H9 (cell line): ENCODE results near the gene NHERF1. TPM values are rescaled to one million over a fixed set of nuclear protein-coding genes. Genes with fewer than 3 reads are reported as not detected.

Experiments
- DNase-seq: peaks from one replicate; pipeline ENCODE4 v3.0.0-alpha.2; 2017
- H2AFZ ChIP-seq: one replicate; pipeline ENCODE4 v1.6.1; 2013; ENCODE audit warnings: mild to moderate bottlenecking, low read length, control low read depth, moderate library complexity
- H2AK5ac ChIP-seq: 2 replicates; pipeline ENCODE4 v1.6.1; 2013; ENCODE audit warnings: low read length, control low read depth, mixed read lengths; ENCODE audit not compliant: insufficient read length
- H2BK120ac ChIP-seq: one replicate; pipeline ENCODE4 v1.6.1; 2013; ENCODE audit warnings: low read depth, mild to moderate bottlenecking, low read length, control low read depth, inconsistent platforms; ENCODE audit not compliant: poor library complexity, severe bottlenecking
- H2BK12ac ChIP-seq: 2 replicates; pipeline ENCODE4 v1.6.1; 2013; ENCODE audit warnings: low read length, control low read depth, mixed read lengths, low read depth; ENCODE audit not compliant: insufficient read length
- H2BK15ac ChIP-seq: 2 replicates; pipeline ENCODE4 v1.6.1; 2013; ENCODE audit warnings: low read depth, low read length, control low read depth
- H2BK20ac ChIP-seq: one replicate; pipeline ENCODE4 v1.6.1; 2013; ENCODE audit warnings: low read depth, mild to moderate bottlenecking, low read length, control low read depth, inconsistent platforms; ENCODE audit not compliant: poor library complexity, severe bottlenecking
- H2BK5ac ChIP-seq: 2 replicates; pipeline ENCODE4 v1.6.1; 2013; ENCODE audit warnings: low read length, control low read depth, mixed read lengths; ENCODE audit not compliant: insufficient read length
- H3K14ac ChIP-seq: 2 replicates; pipeline ENCODE4 v1.6.1; 2013; ENCODE audit warnings: low read length, control low read depth; ENCODE audit not compliant: insufficient read depth
- H3K18ac ChIP-seq: 2 replicates; pipeline ENCODE4 v1.6.1; 2013; ENCODE audit warnings: low read depth, mild to moderate bottlenecking, mixed read lengths, low read length, control low read depth; ENCODE audit not compliant: insufficient read length
- H3K23ac ChIP-seq: 2 replicates; pipeline ENCODE4 v1.6.1; 2013; ENCODE audit warnings: low read length, control low read depth, mixed read lengths, low read depth; ENCODE audit not compliant: insufficient read length
- H3K23me2 ChIP-seq: 2 replicates; pipeline ENCODE4 v1.6.1; 2013; ENCODE audit warnings: low read depth, mild to moderate bottlenecking, mixed read lengths, low read length, control low read depth; ENCODE audit not compliant: insufficient read length, poor library complexity, severe bottlenecking
- H3K27ac ChIP-seq: 2 replicates; pipeline ENCODE4 v1.5.1; 2013; ENCODE audit warnings: low read length, control low read depth, mixed read lengths, low read depth; ENCODE audit not compliant: insufficient read length
- H3K27me3 ChIP-seq: 2 replicates; pipeline ENCODE4 v1.6.1; 2013; ENCODE audit warnings: low read length, control low read depth, inconsistent platforms; ENCODE audit not compliant: insufficient read depth
- H3K4ac ChIP-seq: 2 replicates; pipeline ENCODE4 v1.6.1; 2013; ENCODE audit warnings: low read depth, mild to moderate bottlenecking, control low read depth, inconsistent platforms, low read length, moderate library complexity
- H3K4me1 ChIP-seq: 2 replicates; pipeline ENCODE4 v1.6.1; 2013; ENCODE audit warnings: low read length, control low read depth, inconsistent platforms; ENCODE audit not compliant: insufficient read depth
- H3K4me2 ChIP-seq: 2 replicates; pipeline ENCODE4 v1.6.1; 2013; ENCODE audit warnings: low read length, control low read depth, mixed read lengths; ENCODE audit not compliant: insufficient read length, insufficient read depth
- H3K56ac ChIP-seq: 2 replicates; pipeline ENCODE4 v1.6.1; 2013; ENCODE audit warnings: low read depth, mild to moderate bottlenecking, mixed read lengths, low read length, control low read depth; ENCODE audit not compliant: insufficient read length
- H3K79me1 ChIP-seq: 2 replicates; pipeline ENCODE4 v1.6.1; 2013; ENCODE audit warnings: low read depth, mild to moderate bottlenecking, moderate library complexity, low read length, control low read depth, inconsistent platforms; ENCODE audit not compliant: insufficient read depth, poor library complexity, severe bottlenecking
- H3K79me2 ChIP-seq: 2 replicates; pipeline ENCODE4 v1.6.1; 2013; ENCODE audit warnings: low read length, control low read depth, inconsistent platforms; ENCODE audit not compliant: insufficient read depth
- H3K9ac ChIP-seq: 2 replicates; pipeline ENCODE4 v1.6.1; 2013; ENCODE audit warnings: low read length, control low read depth, mixed read lengths; ENCODE audit not compliant: insufficient read length; ENCODE audit errors: extremely low read depth
- H3K9me3 ChIP-seq: one replicate; pipeline ENCODE4 v1.6.1; 2013; ENCODE audit warnings: low read depth, low read length, inconsistent platforms; ENCODE audit not compliant: control insufficient read depth
- H3T11ph ChIP-seq: one replicate; pipeline ENCODE4 v1.6.1; 2013; ENCODE audit warnings: mild to moderate bottlenecking, low read length, control low read depth, inconsistent platforms
- H4K20me1 ChIP-seq: one replicate; pipeline ENCODE4 v1.6.1; 2013; ENCODE audit not compliant: control insufficient read depth, insufficient read length, insufficient read depth
- H4K5ac ChIP-seq: 2 replicates; pipeline ENCODE4 v1.6.1; 2013; ENCODE audit warnings: low read depth, mild to moderate bottlenecking, mixed read lengths, low read length, control low read depth; ENCODE audit not compliant: insufficient read length
- H4K8ac ChIP-seq: replicated peaks from 2 replicates; pipeline ENCODE4 v1.6.1; 2013; ENCODE audit warnings: low read length, control low read depth, mixed read lengths, low read depth; ENCODE audit not compliant: insufficient read length
- H4K91ac ChIP-seq: 2 replicates; pipeline ENCODE4 v1.6.1; 2013; ENCODE audit warnings: low read depth, mild to moderate bottlenecking, moderate library complexity, mixed read lengths, low read length, control low read depth; ENCODE audit not compliant: insufficient read length
- H3K27ac Mint-ChIP-seq, 3 experiments: 2 replicates in 2 of 3; 3 replicates in 1 of 3; pipeline ENCODE4 v1.8.0; 2020 to 2021; ENCODE audit warnings: mixed read lengths in 3 of 3, mild to moderate bottlenecking in 1 of 3, moderate library complexity in 1 of 3
- H3K27me3 Mint-ChIP-seq: 2 replicates; pipeline ENCODE4 v1.8.0; 2021; ENCODE audit warnings: low read depth, mild to moderate bottlenecking, moderate library complexity, mixed read lengths
- H3K36me3 Mint-ChIP-seq, 3 experiments: 2 replicates in 2 of 3; 3 replicates in 1 of 3; pipeline ENCODE4 v1.8.0; 2020 to 2021; ENCODE audit warnings: low read depth in 3 of 3, mixed read lengths in 3 of 3; ENCODE audit not compliant: insufficient read depth in 1 of 3
- H3K4me1 Mint-ChIP-seq, 2 experiments: 2 replicates each; pipeline ENCODE4 v1.8.0; 2020; ENCODE audit warnings: mixed read lengths in 2 of 2
- H3K4me3 Mint-ChIP-seq, 2 experiments: 2 replicates in 1 of 2; 3 replicates in 1 of 2; pipeline ENCODE4 v1.8.0; 2020 to 2021; ENCODE audit warnings: mild to moderate bottlenecking in 2 of 2, mixed read lengths in 2 of 2, moderate library complexity in 1 of 2
- H3K9me3 Mint-ChIP-seq, 2 experiments: 2 replicates in 1 of 2; 3 replicates in 1 of 2; pipeline ENCODE4 v1.8.0; 2020; ENCODE audit warnings: mild to moderate bottlenecking in 2 of 2, mixed read lengths in 2 of 2, moderate library complexity in 1 of 2
- CTCF ChIP-seq: fragments of 200-600 bp; sonication (generic); conservative IDR thresholded peaks from 3 replicates; pipeline ENCODE4 v1.8.0; 2021; ENCODE audit warnings: antibody characterized with exemption, mild to moderate bottlenecking
- WGBS: extraction: QIAGEN DNeasy Blood & Tissue Kit; methylation state at CpG from one replicate; pipeline ENCODE4 v1.1.7; 2013; ENCODE audit warnings: missing lambda C conversion rate, low lambda C conversion rate, mixed read lengths; ENCODE audit not compliant: insufficient read length; ENCODE audit errors: extremely low coverage; 5-methylcytosine and 5-hydroxymethylcytosine counted together
- total RNA-seq: library from RNA; stranded (reverse); gene quantifications from 2 replicates; pipeline ENCODE4 v1.2.1, GENCODE V29; 2021

The NHERF1 gene
- total RNA-seq, 1 experiment from 2014 or later: 74.4 TPM

- Histone ChIP-seq H3K27ac (no peak overlapping the region), H4K20me1 (no peaks in the 10 kb centered on the region), H3K23me2 (no peaks in the 10 kb centered on the region), H3K9me3 (no peaks in the 10 kb centered on the region), H3K4me2 (no peak overlapping the region), H3K14ac (no peak overlapping the region), H4K91ac (no peak overlapping the region), H2BK12ac (no peak overlapping the region), H2BK120ac (no peak overlapping the region), H4K8ac (no peak overlapping the region), H3K4me1 (no peaks in the 10 kb centered on the region), H3K79me2 (no peaks in the 10 kb centered on the region), H2BK20ac (no peak overlapping the region), H3K27me3 (no peaks in the 10 kb centered on the region), H2BK15ac (no peak overlapping the region), H2BK5ac (no peak overlapping the region), H2AFZ (no peak overlapping the region), H3K9ac (no peak overlapping the region), H3K79me1 (no peaks in the 10 kb centered on the region), H3K4ac (no peak overlapping the region), H4K5ac (no peak overlapping the region), H3K18ac (no peak overlapping the region), H3T11ph (no peak overlapping the region), H3K56ac (no peak overlapping the region), H2AK5ac (no peak overlapping the region), H3K23ac (no peak overlapping the region)
- H3K36me3 Mint-ChIP-seq: peaks cover 4 to 9% (median 5%) of the 10 kb centered on the region in 3 experiments; a peak in 5 of 7 replicates
- WGBS: no CpG with 5 or more reads among the region's 18 CpGs
- TF ChIP-seq CTCF: no peak
- H3K4me1 Mint-ChIP-seq: peaks cover 6 to 11% of the 10 kb centered on the region in 2 experiments
- H3K4me3 Mint-ChIP-seq: no peak overlapping the region
- DNase-seq: no peak
- no peak overlapping the region for H3K27ac Mint-ChIP-seq
- H3K27me3 Mint-ChIP-seq: peaks cover 2% of the 10 kb centered on the region
- no peaks in the 10 kb centered on the region for H3K9me3 Mint-ChIP-seq
Observed at GRCh38 chr17:74816905-74817620, 68.6 kb downstream of the NHERF1 start.
